PC-3 (cell line): ENCODE measurements around the gene FXYD5. TPM values are rescaled to one million over a fixed set of nuclear protein-coding genes. Genes with fewer than 3 reads are reported as not detected.

ENCODE experiments used
- ATAC-seq: fragments of 200-7000 bp; cut with Tn5 transposase; 2 replicates; pipeline ENCODE4 v1.9.1; 2020; ENCODE audit warnings: mild to moderate bottlenecking, moderate library complexity
- BruUV-seq: library from RNA; stranded (reverse); fragments of 400-500 nt; replicated peaks from 2 replicates; lab custom pipeline; 2021; lab: Mats Ljungman, UMichigan
- CTCF ChIA-PET: fragments of 300-600 bp; sonication (Branson Sonifier 250); formaldehyde crosslinking; loops from one replicate; lab custom pipeline; 2022; ENCODE audit warnings: antibody characterized with exemption; lab: Charles Lee
- POLR2A ChIA-PET: fragments of 300-600 bp; sonication (Branson Sonifier 250); formaldehyde crosslinking; loops from one replicate; lab custom pipeline; 2022; ENCODE audit warnings: antibody characterized with exemption; ENCODE audit not compliant: unreplicated experiment; lab: Charles Lee
- DNase-seq: peaks from one replicate; pipeline ENCODE4 v3.0.0-alpha.2; 2015
- H2AFZ ChIP-seq: fragments of 300-600 bp; sonication (generic); 2 replicates; pipeline ENCODE4 v1.6.0; 2016; ENCODE audit warnings: antibody characterized with exemption, low read length
- H3F3A ChIP-seq: fragments of 300-600 bp; sonication (generic); one replicate; pipeline ENCODE4 v1.6.0; 2017; ENCODE audit warnings: antibody characterized with exemption, low read length, control low read depth, mild to moderate bottlenecking; ENCODE audit not compliant: unreplicated experiment
- H3K27ac ChIP-seq: fragments of 300-600 bp; sonication (generic); 2 replicates; pipeline ENCODE4 v1.5.1; 2016; ENCODE audit warnings: mild to moderate bottlenecking, low read length
- H3K27me3 ChIP-seq: fragments of 300-600 bp; sonication (generic); 2 replicates; pipeline ENCODE4 v1.6.1; 2016; ENCODE audit warnings: low read length, mixed read lengths
- H3K36me3 ChIP-seq: fragments of 300-600 bp; sonication (generic); 2 replicates; pipeline ENCODE4 v1.6.1; 2016; ENCODE audit warnings: low read depth, mixed run types, low read length, mixed read lengths
- H3K4me1 ChIP-seq: fragments of 300-600 bp; sonication (generic); 2 replicates; pipeline ENCODE4 v1.5.1; 2016; ENCODE audit warnings: low read length; ENCODE audit not compliant: insufficient read depth
- H3K4me2 ChIP-seq: fragments of 300-600 bp; sonication (generic); 2 replicates; pipeline ENCODE4 v1.6.0; 2016; ENCODE audit warnings: low read length
- H3K4me3 ChIP-seq: fragments of 300-600 bp; sonication (generic); 2 replicates; pipeline ENCODE4 v1.5.1; 2016; ENCODE audit warnings: mild to moderate bottlenecking, low read length, mixed read lengths
- H3K79me2 ChIP-seq: fragments of 300-600 bp; sonication (generic); 2 replicates; pipeline ENCODE4 v1.6.1; 2017; ENCODE audit warnings: low read length, mixed read lengths
- H3K9ac ChIP-seq: fragments of 300-600 bp; sonication (generic); 2 replicates; pipeline ENCODE4 v1.6.0; 2016; ENCODE audit warnings: mild to moderate bottlenecking, low read length
- H3K9me2 ChIP-seq: fragments of 300-600 bp; sonication (generic); replicated peaks from 2 replicates; pipeline ENCODE4 v1.6.1; 2016; ENCODE audit warnings: mixed run types, low read length, mixed read lengths
- H3K9me3 ChIP-seq: fragments of 300-600 bp; sonication (generic); 2 replicates; pipeline ENCODE4 v1.6.1; 2016; ENCODE audit warnings: low read length, mixed read lengths
- H4K20me1 ChIP-seq: fragments of 300-600 bp; sonication (generic); 2 replicates; pipeline ENCODE4 v1.6.1; 2016; ENCODE audit warnings: low read length, mixed read lengths
- EZH2 ChIP-seq: fragments of 300-600 bp; sonication (generic); IDR thresholded peaks from one replicate; pipeline ENCODE4 v1.6.1; 2017; ENCODE audit warnings: antibody characterized with exemption, mild to moderate bottlenecking, low read length; ENCODE audit not compliant: unreplicated experiment
- EZH2phosphoT487 ChIP-seq: fragments of 300-600 bp; sonication (generic); IDR thresholded peaks from 2 replicates; pipeline ENCODE4 v1.6.1; 2018; ENCODE audit warnings: mild to moderate bottlenecking, antibody characterized with exemption, low read length, borderline replicate concordance
- intact Hi-C: fragments of 100-400 bp; cut with micrococcal nuclease; formaldehyde crosslinking; loops from 2 replicates; pipeline ENCODE4 v1.9.0; 2023
- total RNA-seq: library from RNA; depleted of rRNA; stranded (reverse); fragments of >200 nt; gene quantifications from 2 replicates; pipeline ENCODE4 v1.2.3, GENCODE V29; 2014
- TF ChIP-seq, protein P1 (sequence below): fragments of 300-600 bp; sonication (generic); conservative IDR thresholded peaks from 2 replicates; pipeline ENCODE4 v1.5.1; 2017; ENCODE audit warnings: antibody characterized with exemption, low read depth, mild to moderate bottlenecking, low read length

Gene FXYD5
- total RNA-seq, 1 experiment from 2014 or later, result 123 TPM

GRCh38 chr19:35119578-35120155 is 34.9 kb upstream of the FXYD5 start:
- Histone ChIP-seq H3K4me1 (peaks cover 80% of the 10 kb centered on the region), H3K9ac (peak overlapping the region; percentile 89), H3K27ac (peak overlapping the region; percentile 99), H3K9me3 (no peaks in the 10 kb centered on the region), H3F3A (no peaks in the 10 kb centered on the region), H4K20me1 (no peaks in the 10 kb centered on the region), H3K9me2 (no peaks in the 10 kb centered on the region), H3K27me3 (no peaks in the 10 kb centered on the region), H2AFZ (no peak overlapping the region), H3K36me3 (peaks cover 3% of the 10 kb centered on the region; the same call in 1 of the 2 replicates), H3K4me3 (no peak overlapping the region), H3K4me2 (peak overlapping the region; percentile 83), H3K79me2 (peaks cover 23% of the 10 kb centered on the region)
- CTCF ChIA-PET, result no interaction called here
- DNase-seq, result no peak
- intact Hi-C loops, result no loop called here
- TF ChIP-seq EZH2phosphoT487, result no peak
- no peak for TF ChIP-seq EZH2
- TF ChIP-seq, protein P1, sequence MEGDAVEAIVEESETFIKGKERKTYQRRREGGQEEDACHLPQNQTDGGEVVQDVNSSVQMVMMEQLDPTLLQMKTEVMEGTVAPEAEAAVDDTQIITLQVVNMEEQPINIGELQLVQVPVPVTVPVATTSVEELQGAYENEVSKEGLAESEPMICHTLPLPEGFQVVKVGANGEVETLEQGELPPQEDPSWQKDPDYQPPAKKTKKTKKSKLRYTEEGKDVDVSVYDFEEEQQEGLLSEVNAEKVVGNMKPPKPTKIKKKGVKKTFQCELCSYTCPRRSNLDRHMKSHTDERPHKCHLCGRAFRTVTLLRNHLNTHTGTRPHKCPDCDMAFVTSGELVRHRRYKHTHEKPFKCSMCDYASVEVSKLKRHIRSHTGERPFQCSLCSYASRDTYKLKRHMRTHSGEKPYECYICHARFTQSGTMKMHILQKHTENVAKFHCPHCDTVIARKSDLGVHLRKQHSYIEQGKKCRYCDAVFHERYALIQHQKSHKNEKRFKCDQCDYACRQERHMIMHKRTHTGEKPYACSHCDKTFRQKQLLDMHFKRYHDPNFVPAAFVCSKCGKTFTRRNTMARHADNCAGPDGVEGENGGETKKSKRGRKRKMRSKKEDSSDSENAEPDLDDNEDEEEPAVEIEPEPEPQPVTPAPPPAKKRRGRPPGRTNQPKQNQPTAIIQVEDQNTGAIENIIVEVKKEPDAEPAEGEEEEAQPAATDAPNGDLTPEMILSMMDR, result no peak
- BruUV-seq, result no TSS peak
- no peak for ATAC-seq
- POLR2A ChIA-PET, result no interaction called here

DNA sequence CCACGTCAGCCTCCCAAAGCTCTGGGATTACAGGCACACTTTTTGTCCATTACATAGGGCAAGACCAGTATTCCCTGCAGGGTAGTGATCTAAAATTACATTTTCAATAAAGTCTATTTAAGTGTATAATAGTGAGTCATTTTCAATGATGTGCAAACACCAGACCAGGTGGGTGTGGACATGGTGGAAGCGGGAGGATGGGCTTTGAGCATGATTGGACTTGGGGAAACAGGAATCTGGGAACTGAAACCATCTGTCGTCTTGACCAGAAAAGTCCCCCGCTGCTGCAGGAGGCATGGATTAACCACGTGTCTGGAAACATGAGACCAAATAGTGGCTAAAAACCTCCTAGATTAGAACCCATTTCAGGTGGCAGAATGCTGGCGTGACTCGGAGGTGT is 34.0 kb upstream of the FXYD5 start:
- ChIA-PET POLR2A (no interaction called here), CTCF (no interaction called here)
- H3K4me3 ChIP-seq, result peak overlapping the region; percentile 53
- intact Hi-C loops, result no loop called here
- no TSS peak for BruUV-seq
- H3K27ac ChIP-seq, result peak overlapping the region; percentile 99
- H3K36me3 ChIP-seq, result peaks cover 3% of the 10 kb centered on the region; the same call in 1 of the 2 replicates
- H3K4me2 ChIP-seq, result peak overlapping the region; percentile 83
- no peaks in the 10 kb centered on the region for H3K9me3 ChIP-seq
- H3F3A ChIP-seq, result no peaks in the 10 kb centered on the region
- TF ChIP-seq EZH2phosphoT487 (no peak), EZH2 (no peak)
- TF ChIP-seq, protein P1, result no peak
- peak; percentile 74 for ATAC-seq
- H3K27me3 ChIP-seq, result no peaks in the 10 kb centered on the region
- peaks cover 23% of the 10 kb centered on the region for H3K79me2 ChIP-seq
- no peaks in the 10 kb centered on the region for H3K9me2 ChIP-seq
- H4K20me1 ChIP-seq, result no peaks in the 10 kb centered on the region
- peaks cover 75% of the 10 kb centered on the region for H3K4me1 ChIP-seq
- peak; percentile 88 for DNase-seq
- H2AFZ ChIP-seq, result peak overlapping the region; percentile 69; the same call in 1 of the 2 replicates
- peak overlapping the region; percentile 89 for H3K9ac ChIP-seq

DNA sequence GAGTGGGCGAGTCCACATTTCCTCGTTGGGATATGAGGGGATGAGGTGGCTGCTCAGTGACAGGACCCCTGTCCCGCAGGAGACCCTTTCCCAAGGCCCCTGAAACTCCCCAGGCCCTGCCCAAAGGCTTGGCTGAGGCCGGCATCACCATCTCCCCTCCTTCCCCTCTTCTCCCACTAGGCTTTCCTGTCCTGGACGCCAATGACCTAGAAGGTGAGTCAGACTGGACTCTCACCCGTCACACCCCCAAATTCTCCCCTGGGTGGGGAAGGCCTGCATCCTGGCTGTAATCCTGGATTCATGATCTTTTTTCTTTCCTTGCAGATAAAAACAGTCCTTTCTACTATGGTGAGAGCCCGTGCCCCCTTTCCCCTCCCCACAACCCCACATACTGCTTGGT is 33.6 kb upstream of the FXYD5 start:
- Histone ChIP-seq H3K27me3 (no peaks in the 10 kb centered on the region), H3K79me2 (peaks cover 23% of the 10 kb centered on the region), H4K20me1 (no peaks in the 10 kb centered on the region), H3F3A (no peaks in the 10 kb centered on the region), H3K9me3 (no peaks in the 10 kb centered on the region), H2AFZ (peak overlapping the region; percentile 69; the same call in 1 of the 2 replicates), H3K4me3 (peak overlapping the region; percentile 53), H3K4me2 (peak overlapping the region; percentile 83), H3K9me2 (no peaks in the 10 kb centered on the region), H3K9ac (peak overlapping the region; percentile 89), H3K4me1 (peaks cover 71% of the 10 kb centered on the region), H3K36me3 (peaks cover 3% of the 10 kb centered on the region; the same call in 1 of the 2 replicates), H3K27ac (peak overlapping the region; percentile 99)
- TF ChIP-seq, protein P1, result no peak
- TF ChIP-seq EZH2phosphoT487, result no peak
- no peak for TF ChIP-seq EZH2
- CTCF ChIA-PET, result no interaction called here
- intact Hi-C loops, result no loop called here
- BruUV-seq, result no TSS peak
- peak; percentile 58 for ATAC-seq
- peak; percentile 59 for DNase-seq
- POLR2A ChIA-PET, result no interaction called here
